ENCODE measurements around the gene ARPC5L. TPM values are rescaled to one million over a fixed set of nuclear protein-coding genes. Genes with fewer than 3 reads are reported as not detected.

ARPC5L gene
- total and polyA plus RNA-seq, 4 experiments from 2014 or later, result 26.8 to 66.0 (median 46.1) TPM

DNA sequence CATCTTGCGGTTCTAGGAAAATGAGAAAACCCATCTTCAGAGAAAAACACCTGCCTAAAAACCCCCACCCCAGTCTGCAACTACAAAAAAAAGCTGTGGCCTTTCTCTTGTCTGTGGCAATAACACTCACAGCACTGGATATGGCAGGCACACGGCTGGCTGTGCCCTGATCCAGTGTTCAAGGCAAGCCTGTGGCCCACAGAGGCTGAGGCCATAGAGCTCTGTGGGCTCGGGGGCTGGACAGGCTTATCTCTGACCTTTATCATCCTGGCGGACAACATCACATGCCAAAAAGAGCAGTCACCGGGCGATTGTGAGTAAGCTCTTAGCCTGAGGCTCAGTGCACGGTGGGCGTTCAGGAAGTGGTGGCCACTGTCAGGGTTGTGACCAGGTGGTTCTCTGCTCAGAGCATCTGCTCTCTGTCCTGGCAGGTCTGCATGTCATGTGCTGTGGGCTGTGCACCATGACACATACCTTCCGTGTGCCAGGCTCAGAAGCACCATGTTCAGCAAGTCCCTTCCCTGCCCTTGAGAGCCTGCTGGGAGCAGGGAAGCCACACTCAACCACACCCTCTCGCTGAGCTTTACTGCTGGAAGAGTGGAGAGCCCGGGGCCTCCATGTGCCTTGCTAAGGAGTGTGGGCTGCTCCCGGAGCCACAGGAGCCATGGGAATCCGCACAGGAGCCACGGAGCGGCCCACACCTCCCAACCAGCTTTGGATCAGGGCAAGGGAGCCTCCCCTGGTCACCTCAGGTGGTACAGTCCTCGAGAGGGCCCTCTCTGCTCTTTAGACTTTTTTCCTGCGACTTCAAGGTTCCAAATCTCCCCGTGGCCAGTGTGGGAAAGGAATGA lies 43.3 kb upstream of the ARPC5L start:
- Mint-ChIP-seq H3K9me3 (no peaks in the 10 kb centered on the region), H3K4me1 (peaks cover 0 to 1% (median 0%) of the 10 kb centered on the region in 4 donors), H3K27me3 (peaks cover 3 to 14% of the 10 kb centered on the region in 2 donors), H3K27ac (no peak overlapping the region), H3K4me3 (no peak overlapping the region), H3K36me3 (no peaks in the 10 kb centered on the region)
- Histone ChIP-seq H3K27ac (ENCODE audit: low read depth, low read length) (no peak overlapping the region), H3K9me3 (ENCODE audit: control insufficient read depth in 1 of 2, low read length in 2 of 2) (no peaks in the 10 kb centered on the region), H3K4me3 (ENCODE audit: low read length in 2 of 2) (no peak overlapping the region), H3K27me3 (ENCODE audit: insufficient read depth, low read length) (no peaks in the 10 kb centered on the region), H3K4me1 (ENCODE audit: insufficient read depth, low read length) (no peaks in the 10 kb centered on the region), H3K36me3 (ENCODE audit: insufficient read depth, low read length) (no peaks in the 10 kb centered on the region)
- POLR2A ChIA-PET (ENCODE audit: partially characterized antibody), result no interaction called here
- CTCF ChIA-PET (ENCODE audit: partially characterized antibody), result interaction anchor here (0.6 kb wide), 1 partner anchor 35 kb away, joined by 3 read pairs; the partner anchor contains the start of gene WDR38
- intact Hi-C loops (cut with micrococcal nuclease), result no loop called here
- DNase-seq, result no peak

DNA sequence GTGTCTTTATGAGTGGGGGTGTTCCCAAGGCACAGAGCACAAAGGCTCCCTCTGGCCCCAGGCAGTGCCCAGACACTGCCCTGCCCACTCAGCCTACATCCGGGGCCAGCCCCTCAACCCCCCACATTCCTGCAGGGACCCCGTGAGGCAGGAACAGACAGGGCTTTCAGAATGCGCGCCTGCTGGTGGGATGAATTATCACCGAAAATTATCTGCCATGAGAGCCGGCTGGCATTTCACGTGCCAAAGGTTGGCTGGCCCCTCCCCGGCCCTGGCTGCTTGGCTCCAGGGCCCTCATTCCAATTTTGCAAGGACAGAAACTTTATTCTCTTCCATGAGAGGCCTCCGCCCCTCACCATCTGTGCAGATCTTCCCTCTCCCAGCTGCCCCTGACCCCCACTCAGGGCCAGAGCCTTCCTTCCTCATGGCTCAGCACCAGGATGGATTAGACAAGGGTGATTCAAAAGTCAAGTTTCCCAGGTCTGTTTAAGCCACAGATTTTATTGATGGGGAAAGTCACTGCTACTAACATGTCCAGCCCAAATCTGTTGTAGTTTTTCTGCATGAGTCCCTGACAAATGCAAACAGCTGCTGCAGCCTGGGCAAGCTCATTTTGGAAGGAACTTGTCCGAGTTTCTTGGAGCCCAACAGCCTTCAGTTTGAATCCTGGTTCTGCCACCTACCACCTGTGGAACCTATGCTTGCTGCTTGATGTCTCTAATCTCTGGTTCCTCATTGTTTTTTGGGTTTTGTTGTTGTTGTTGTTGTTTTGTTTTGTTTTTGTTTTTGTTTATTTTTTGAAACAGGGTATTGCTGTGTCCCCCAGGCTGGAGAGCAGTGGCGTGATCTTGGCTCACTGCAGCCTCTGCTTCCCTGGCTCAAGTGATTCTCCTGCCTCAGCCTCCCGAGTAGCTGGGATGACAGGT lies 41.0 kb upstream of the ARPC5L start:
- peak overlapping the region in 1 of 7 donors; percentile 61 for H3K27ac Mint-ChIP-seq
- POLR2A ChIA-PET (ENCODE audit: partially characterized antibody), result no interaction called here
- H3K36me3 Mint-ChIP-seq, result no peaks in the 10 kb centered on the region
- no peaks in the 10 kb centered on the region for H3K27me3 ChIP-seq (ENCODE audit: insufficient read depth, low read length)
- no peak for DNase-seq
- H3K36me3 ChIP-seq (ENCODE audit: insufficient read depth, low read length), result no peaks in the 10 kb centered on the region
- no peaks in the 10 kb centered on the region for H3K4me1 ChIP-seq (ENCODE audit: insufficient read depth, low read length)
- H3K4me3 Mint-ChIP-seq, result no peak overlapping the region
- no peaks in the 10 kb centered on the region for H3K9me3 Mint-ChIP-seq
- H3K4me1 Mint-ChIP-seq, result peaks cover 0 to 1% (median 0%) of the 10 kb centered on the region in 4 donors
- CTCF ChIA-PET (ENCODE audit: partially characterized antibody), result no interaction called here
- H3K9me3 ChIP-seq (ENCODE audit: control insufficient read depth in 1 of 2, low read length in 2 of 2), result no peaks in the 10 kb centered on the region
- H3K27me3 Mint-ChIP-seq, result peaks cover 3 to 13% of the 10 kb centered on the region in 2 donors
- no peak overlapping the region for H3K27ac ChIP-seq (ENCODE audit: low read depth, low read length)
- intact Hi-C loops (cut with micrococcal nuclease), result no loop called here
- H3K4me3 ChIP-seq (ENCODE audit: low read length in 2 of 2), result no peak overlapping the region

DNA sequence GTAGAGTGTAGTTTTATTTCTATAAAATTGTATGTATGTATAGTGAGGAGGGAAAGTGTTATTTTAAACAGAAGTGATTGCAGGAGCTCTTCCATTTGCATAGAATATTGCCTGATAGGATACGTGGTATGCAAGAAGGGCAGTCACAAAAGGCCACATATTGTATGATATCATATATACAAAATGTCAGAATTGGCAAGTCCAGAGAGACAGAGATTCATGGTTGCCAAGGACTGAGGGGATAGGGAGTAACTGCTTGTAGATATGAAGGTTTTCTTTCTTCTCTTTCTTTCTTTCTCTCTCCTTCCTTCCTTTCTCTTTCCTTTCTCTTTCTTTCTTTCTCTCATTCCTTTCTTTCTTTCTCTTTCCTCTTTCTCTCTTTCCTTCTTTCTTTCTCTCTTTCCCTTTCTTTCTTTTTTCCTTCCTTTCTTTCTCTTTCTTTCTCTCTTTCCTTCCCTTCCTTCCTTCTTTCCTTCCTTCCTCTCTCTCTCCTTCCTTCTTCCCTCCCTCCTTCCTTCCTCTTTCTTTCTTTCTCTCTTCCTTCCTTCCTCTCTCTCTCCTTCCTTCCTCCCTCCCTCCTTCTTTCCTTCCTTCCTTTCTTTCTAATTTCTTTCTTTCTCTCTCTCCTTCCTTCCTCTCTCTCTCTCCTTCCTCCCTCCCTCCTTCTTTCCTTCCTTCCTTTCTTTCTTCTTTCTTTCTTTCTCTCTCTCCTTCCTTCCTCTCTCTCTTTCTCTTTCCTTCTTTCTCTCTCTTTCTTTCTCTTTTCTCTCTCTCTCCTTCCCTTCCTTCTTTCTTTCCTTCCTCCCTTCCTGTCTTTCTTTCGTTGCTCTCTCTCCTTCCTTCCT lies 33.2 kb upstream of the ARPC5L start:
- CTCF ChIA-PET (ENCODE audit: partially characterized antibody), result interaction anchor here (0.9 kb wide), 1 partner anchor 22 kb away, joined by 3 read pairs; no protein-coding TSS in a partner anchor
- H3K27ac Mint-ChIP-seq, result peak overlapping the region in 2 of 7 donors; percentile 57 to 72
- H3K4me3 Mint-ChIP-seq, result no peak overlapping the region

DNA sequence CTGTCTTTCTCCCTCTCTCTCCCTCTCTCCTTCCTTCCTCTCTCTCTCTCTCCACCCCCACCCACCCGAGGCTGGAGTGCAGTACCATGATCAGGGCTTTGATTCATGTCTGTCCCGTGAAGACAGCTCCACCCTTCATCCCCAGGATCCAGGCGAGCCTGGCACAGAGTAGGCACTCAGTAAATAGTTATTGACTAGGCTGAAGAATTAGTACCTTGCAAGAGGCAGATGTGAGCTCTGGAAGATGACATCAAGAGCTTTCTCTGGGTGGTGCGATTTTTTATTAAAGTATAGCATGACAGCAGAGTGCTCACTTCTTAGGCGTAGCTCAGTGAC lies 32.6 kb upstream of the ARPC5L start:
- H3K36me3 Mint-ChIP-seq, result no peaks in the 10 kb centered on the region
- no peaks in the 10 kb centered on the region for H3K4me1 Mint-ChIP-seq
- Histone ChIP-seq H3K27ac (ENCODE audit: low read depth, low read length) (no peak overlapping the region), H3K27me3 (ENCODE audit: insufficient read depth, low read length) (no peaks in the 10 kb centered on the region), H3K36me3 (ENCODE audit: insufficient read depth, low read length) (no peaks in the 10 kb centered on the region), H3K4me3 (ENCODE audit: low read length in 2 of 2) (no peak overlapping the region), H3K9me3 (ENCODE audit: control insufficient read depth in 1 of 2, low read length in 2 of 2) (no peaks in the 10 kb centered on the region), H3K4me1 (ENCODE audit: insufficient read depth, low read length) (no peaks in the 10 kb centered on the region)
- DNase-seq, result no peak
- no peaks in the 10 kb centered on the region for H3K9me3 Mint-ChIP-seq
- no peak overlapping the region for H3K4me3 Mint-ChIP-seq
- H3K27ac Mint-ChIP-seq, result peak overlapping the region in 1 of 7 donors; percentile 57
- ChIA-PET CTCF (ENCODE audit: partially characterized antibody) (no interaction called here), POLR2A (ENCODE audit: partially characterized antibody) (no interaction called here)
- H3K27me3 Mint-ChIP-seq, result peaks cover 0 to 3% of the 10 kb centered on the region in 2 donors
- intact Hi-C loops (cut with micrococcal nuclease), result no loop called here

More for the DNA sequence above, 33.2 kb upstream of the ARPC5L start:
- Mint-ChIP-seq H3K27me3 (peaks cover 0 to 3% of the 10 kb centered on the region in 2 donors), H3K36me3 (no peaks in the 10 kb centered on the region), H3K4me1 (no peaks in the 10 kb centered on the region), H3K9me3 (no peaks in the 10 kb centered on the region)
- H3K9me3 ChIP-seq (ENCODE audit: control insufficient read depth in 1 of 2, low read length in 2 of 2), result no peaks in the 10 kb centered on the region
- DNase-seq, result no peak
- H3K27me3 ChIP-seq (ENCODE audit: insufficient read depth, low read length), result no peaks in the 10 kb centered on the region
- POLR2A ChIA-PET (ENCODE audit: partially characterized antibody), result no interaction called here
- no peak overlapping the region for H3K4me3 ChIP-seq (ENCODE audit: low read length in 2 of 2)
- H3K27ac ChIP-seq (ENCODE audit: low read depth, low read length), result no peak overlapping the region
- no peaks in the 10 kb centered on the region for H3K4me1 ChIP-seq (ENCODE audit: insufficient read depth, low read length)
- no peaks in the 10 kb centered on the region for H3K36me3 ChIP-seq (ENCODE audit: insufficient read depth, low read length)
- intact Hi-C loops (cut with micrococcal nuclease), result no loop called here

DNA sequence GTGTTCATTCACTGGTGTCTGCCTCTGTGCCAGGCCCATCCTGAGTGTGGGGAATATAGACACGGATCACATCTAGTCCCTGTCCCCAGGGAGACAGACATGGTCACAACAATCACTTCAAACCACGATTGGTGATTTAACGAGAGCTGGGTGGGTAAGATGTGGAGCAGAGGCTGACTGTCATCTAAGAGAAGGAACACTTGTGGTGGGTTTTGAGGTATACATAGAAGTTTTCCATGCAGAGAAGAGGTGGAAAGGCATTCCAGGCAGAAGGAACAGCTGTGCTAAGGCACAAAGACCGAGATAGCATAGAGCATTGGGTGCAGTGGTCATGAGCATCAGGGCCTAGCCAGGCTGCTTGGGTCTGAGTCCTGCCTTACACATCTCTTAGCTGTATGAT lies 31.3 kb upstream of the ARPC5L start:
- intact Hi-C loops (cut with micrococcal nuclease), result no loop called here
- Mint-ChIP-seq H3K27me3 (peaks cover 0 to 12% of the 10 kb centered on the region in 2 donors), H3K36me3 (no peaks in the 10 kb centered on the region), H3K27ac (no peak overlapping the region), H3K4me3 (no peak overlapping the region), H3K9me3 (no peaks in the 10 kb centered on the region), H3K4me1 (no peaks in the 10 kb centered on the region)
- ChIA-PET POLR2A (ENCODE audit: partially characterized antibody) (no interaction called here), CTCF (ENCODE audit: partially characterized antibody) (no interaction called here)
- Histone ChIP-seq H3K4me3 (ENCODE audit: low read length in 2 of 2) (no peak overlapping the region), H3K27me3 (ENCODE audit: insufficient read depth, low read length) (no peaks in the 10 kb centered on the region), H3K36me3 (ENCODE audit: insufficient read depth, low read length) (no peaks in the 10 kb centered on the region), H3K27ac (ENCODE audit: low read depth, low read length) (no peak overlapping the region), H3K9me3 (ENCODE audit: control insufficient read depth in 1 of 2, low read length in 2 of 2) (no peaks in the 10 kb centered on the region), H3K4me1 (ENCODE audit: insufficient read depth, low read length) (no peaks in the 10 kb centered on the region)
- DNase-seq, result no peak

DNA sequence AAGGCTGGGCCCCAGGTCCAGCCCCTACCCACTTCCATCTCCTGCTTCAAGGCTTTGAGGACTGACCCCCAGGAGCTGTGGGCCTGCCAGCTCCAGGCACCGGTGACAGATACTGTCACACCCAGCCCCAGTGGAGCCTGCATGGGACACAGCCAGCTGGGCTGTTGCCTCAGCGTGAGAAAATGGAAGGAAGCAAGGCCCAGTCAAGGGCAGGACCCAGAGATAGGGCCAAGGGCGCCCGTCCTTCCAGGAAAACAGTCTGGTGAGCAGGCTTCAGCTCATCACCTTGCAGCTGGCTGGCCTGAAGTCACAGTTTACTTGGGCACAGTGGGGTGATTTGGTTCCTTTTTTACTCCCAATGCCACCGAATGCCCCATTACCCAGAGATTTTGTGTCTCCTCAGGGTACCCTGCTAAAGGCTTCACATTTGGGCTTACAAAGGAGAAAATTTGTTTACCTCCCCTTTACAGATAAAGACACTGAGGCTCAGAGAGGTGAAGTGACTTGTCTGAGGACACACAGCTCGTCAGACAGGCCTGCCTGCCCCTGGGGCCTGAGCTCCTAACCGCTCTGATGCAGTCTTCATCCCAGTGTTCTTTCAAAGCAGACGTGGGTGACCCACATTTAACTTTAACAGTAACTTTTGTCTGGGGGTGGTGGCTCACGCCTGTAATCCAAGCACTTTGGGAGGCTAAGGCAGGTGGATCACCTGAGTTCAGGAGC lies 30.1 kb upstream of the ARPC5L start:
- intact Hi-C loops (cut with micrococcal nuclease), result no loop called here
- Histone ChIP-seq H3K4me1 (ENCODE audit: insufficient read depth, low read length) (no peaks in the 10 kb centered on the region), H3K4me3 (ENCODE audit: low read length in 2 of 2) (no peak overlapping the region), H3K36me3 (ENCODE audit: insufficient read depth, low read length) (no peaks in the 10 kb centered on the region), H3K9me3 (ENCODE audit: control insufficient read depth in 1 of 2, low read length in 2 of 2) (no peaks in the 10 kb centered on the region), H3K27me3 (ENCODE audit: insufficient read depth, low read length) (no peaks in the 10 kb centered on the region), H3K27ac (ENCODE audit: low read depth, low read length) (no peak overlapping the region)
- H3K27ac Mint-ChIP-seq, result no peak overlapping the region
- H3K36me3 Mint-ChIP-seq, result no peaks in the 10 kb centered on the region
- POLR2A ChIA-PET (ENCODE audit: partially characterized antibody), result no interaction called here
- DNase-seq, result no peak
- H3K4me3 Mint-ChIP-seq, result no peak overlapping the region
- CTCF ChIA-PET (ENCODE audit: partially characterized antibody), result no interaction called here
- no peaks in the 10 kb centered on the region for H3K9me3 Mint-ChIP-seq
- H3K4me1 Mint-ChIP-seq, result no peaks in the 10 kb centered on the region
- peaks cover 3 to 14% of the 10 kb centered on the region in 2 donors for H3K27me3 Mint-ChIP-seq

All from CD4-positive, alpha-beta memory T cell (primary cell).